ENCODE measurements around the gene C3.
A peak's percentile ranks its signal among the peaks of the same experiment; 100 is the strongest.

Gene C3

GRCh38 chr19:6720369-6721137 is at the start of gene C3:
Gene C3, minus strand, starts transcription at chr19:6720650. Its CDS starts 61 bp downstream, at chr19:6720589.
- peak; percentile 89 for DNase-seq (ENCODE audit: low spot score)
- peak within 1 kb of the TSS; percentile 90 for H3K27ac ChIP-seq
- ChIA-PET CTCF (no interaction called here), POLR2A (ENCODE audit: low non-redundant PET) (no interaction called here)
- TF ChIP-seq CTCF (conservative IDR thresholded peaks at IDR 0.05; ENCODE audit: low read depth): no peak

- no peak for DNase-seq (ENCODE audit: low spot score)
- peak overlapping the region; percentile 83 for H3K27ac ChIP-seq
- TF ChIP-seq CTCF (conservative IDR thresholded peaks at IDR 0.05; ENCODE audit: low read depth): peak; percentile 17; the same call in 1 of the 2 replicates
- POLR2A ChIA-PET (ENCODE audit: low non-redundant PET): no interaction called here
- CTCF ChIA-PET: interaction anchor here (1.5 kb wide), 1 partner anchor 94 kb away, joined by 5 read pairs; no protein-coding TSS in a partner anchor
Measured at GRCh38 chr19:6769006-6769619, 48.7 kb upstream of the C3 start.

- H3K27ac ChIP-seq: peak overlapping the region; percentile 83
- no peak for TF ChIP-seq CTCF (conservative IDR thresholded peaks at IDR 0.05; ENCODE audit: low read depth)
- ChIA-PET CTCF (interaction anchor here (1.5 kb wide), 1 partner anchor 95 kb away, joined by 5 read pairs; no protein-coding TSS in a partner anchor), POLR2A (ENCODE audit: low non-redundant PET) (no interaction called here)
- no peak for DNase-seq (ENCODE audit: low spot score)
Measured at GRCh38 chr19:6768236-6768785, 47.9 kb upstream of the C3 start.

GRCh38 chr19:6767357-6768235 is 47.1 kb upstream of the C3 start, which contains the start of gene SH2D3A:
Gene SH2D3A, minus strand, starts transcription at chr19:6767435. Its CDS starts 3,687 bp downstream, at chr19:6763748.
- peak; percentile 97 for DNase-seq (ENCODE audit: low spot score)
- H3K27ac ChIP-seq: peak within 1 kb of the TSS; percentile 83
- ChIA-PET CTCF (interaction anchor here (0.6 to 1.5 kb wide), 4 partner anchors 29 to 509 kb away, joined by 3 to 6 read pairs (median 4); partner anchors contain the start of gene GPR108), POLR2A (ENCODE audit: low non-redundant PET) (interaction anchor here (1.6 kb wide), 1 partner anchor 30 kb away, joined by 3 read pairs; the partner anchor contains the start of gene GPR108)
- TF ChIP-seq CTCF (conservative IDR thresholded peaks at IDR 0.05; ENCODE audit: low read depth): no peak

GRCh38 chr19:6767081-6767356 is 46.6 kb upstream of the C3 start:
- CTCF ChIA-PET: interaction anchor here (0.6 to 1.4 kb wide), 3 partner anchors 29 to 510 kb away, joined by 3 to 6 read pairs (median 4); partner anchors contain the start of gene GPR108
- H3K27ac ChIP-seq: peak overlapping the region; percentile 83
- peak; percentile 58 for DNase-seq (ENCODE audit: low spot score)
- no peak for TF ChIP-seq CTCF (conservative IDR thresholded peaks at IDR 0.05; ENCODE audit: low read depth)
- POLR2A ChIA-PET (ENCODE audit: low non-redundant PET): interaction anchor here (1.6 kb wide), 1 partner anchor 29 kb away, joined by 3 read pairs; the partner anchor contains the start of gene GPR108
